ENCODE measurements around the gene RELT. TPM values are rescaled to one million over a fixed set of nuclear protein-coding genes. Genes with fewer than 3 reads are reported as not detected.

RELT gene
- total and polyA plus RNA-seq, 9 of the 15 experiments (the other 6 are each of a cell fraction or from before 2014, with no cell fraction given) = 1.1 to 20.2 (median 7.4) TPM

GRCh38 chr11:73361953-73362776, 14.0 kb upstream of the RELT start:
- no TSS peak for BruUV-seq (replicated peaks)
- TF ChIP-seq CCAR2 (IDR thresholded peaks at IDR 0.05; ENCODE audit: low read depth, low read length) (no peak), HDAC1 (IDR thresholded peaks at IDR 0.05) (peak in 1 of 2 experiments; percentile 21; a peak in 1 of 4 replicates), ZNF263 (CRISPR knock-in tag; IDR thresholded peaks at IDR 0.05; ENCODE audit: borderline replicate concordance) (peak; percentile 81; the same call in 1 of the 2 replicates), SP1 (CRISPR knock-in tag; IDR thresholded peaks at IDR 0.05) (peak; percentile 88), ZNF217 (CRISPR knock-in tag; IDR thresholded peaks at IDR 0.05) (no peak), KLF13 (tag; IDR thresholded peaks at IDR 0.05; ENCODE audit: borderline replicate concordance, low read depth) (peak; percentile 72; the same call in 1 of the 2 replicates), MTF1 (CRISPR knock-in tag; IDR thresholded peaks at IDR 0.05; ENCODE audit: borderline replicate concordance) (no peak), ZNF830 (CRISPR knock-in tag; IDR thresholded peaks at IDR 0.05) (no peak), L3MBTL2 (IDR thresholded peaks at IDR 0.05) (peak; percentile 18; the same call in 1 of the 2 replicates), TEAD1 (CRISPR knock-in tag; IDR thresholded peaks at IDR 0.05) (peak in 1 of 2 experiments; percentile 40; a peak in 1 of 4 replicates), TEAD4 (IDR thresholded peaks at IDR 0.05; ENCODE audit: low read length) (no peak), TEAD4 (CRISPR knock-in tag; IDR thresholded peaks at IDR 0.05; ENCODE audit: borderline replicate concordance) (0 out of 2 replicates have a peak, but pooled peaks have one; percentile 55), PKNOX1 (IDR thresholded peaks at IDR 0.05) (peak; percentile 34; the same call in 1 of the 2 replicates), NRF1 (conservative IDR thresholded peaks at IDR 0.05 in 1 of 2, IDR thresholded peaks at IDR 0.05 in 1 of 2) (peak; percentile 66 to 75), ZNF445 (CRISPR knock-in tag; IDR thresholded peaks at IDR 0.05; ENCODE audit: low read depth) (no peak), SIN3A (IDR thresholded peaks at IDR 0.05; ENCODE audit: borderline replicate concordance in 2 of 2, control insufficient read depth in 1 of 2, low read depth in 2 of 2, low read length in 2 of 2) (peak in 1 of 2 experiments; percentile 14; a peak in 1 of 4 replicates), TSHZ1 (CRISPR knock-in tag; IDR thresholded peaks at IDR 0.05) (no peak)

More at GRCh38 chr11:73361953-73362776, 14.0 kb upstream of the RELT start:
- in situ Hi-C loops (cut with MboI) = no loop called here
- Histone ChIP-seq H3K36me3 (ENCODE audit: control insufficient read depth, insufficient read depth, low read length) (no peaks in the 10 kb centered on the region), H2AFZ (ENCODE audit: low read depth, low read length) (peak overlapping the region; percentile 87), H3K9me1 (ENCODE audit: control insufficient read depth, insufficient read depth, low read length) (peaks cover 14% of the 10 kb centered on the region), H3K79me2 (ENCODE audit: control insufficient read depth, insufficient read depth, low read length) (no peaks in the 10 kb centered on the region), H3K27ac (ENCODE audit: extremely low read depth, low read depth, low read length) (no peak overlapping the region), H3K9ac (ENCODE audit: insufficient read depth in 1 of 2, low read depth in 2 of 2, low read length in 2 of 2) (peak overlapping the region in 1 of 2 experiments; percentile 79; a peak in 2 of 4 replicates), H3K4me3 (peak overlapping the region; percentile 22), H3K9me3 (replicated peaks; ENCODE audit: control insufficient read depth, insufficient read depth, low read depth, low read length) (no peaks in the 10 kb centered on the region), H3K4me2 (ENCODE audit: insufficient read depth, low read length) (peak overlapping the region; percentile 64), H3K4me1 (replicated peaks in 1 of 2; ENCODE audit: control insufficient read depth in 2 of 2, insufficient read depth in 2 of 2, low read length in 2 of 2) (peaks cover 0 to 29% of the 10 kb centered on the region in 2 experiments; a peak in 3 of 5 replicates), H4K20me1 (replicated peaks; ENCODE audit: control insufficient read depth, insufficient read depth, low read length) (peaks cover 14% of the 10 kb centered on the region), H3K27me3 (ENCODE audit: control insufficient read depth in 2 of 2, insufficient read depth in 2 of 2, low read length in 2 of 2) (peaks cover 16 to 53% of the 10 kb centered on the region in 2 experiments)
- 3% methylated on average over 46 of the region's 70 CpGs for WGBS (ENCODE audit: insufficient coverage, low coverage, missing lambda C conversion rate)
- intact Hi-C loops (cut with micrococcal nuclease) = no loop called here
- ATAC-seq (peak; percentile 97), DNase-seq (ENCODE audit: extremely low read depth in 1 of 4, low spot score in 3 of 4) (peak; percentile 76 to 99 (median 96)), FAIRE-seq (peak; percentile 70)
- ChIA-PET CTCF (ENCODE audit: low intra/inter-chr PET ratio) (no interaction called here), POLR2A (interaction anchor here (0.5 to 0.8 kb wide), 3 partner anchors 41 to 346 kb away, joined by 3 read pairs; no protein-coding TSS in a partner anchor)

All from K562 (cell line).